Type B pancreatic cell (in vitro differentiated cells): ENCODE measurements around the gene TOPBP1. TPM values are rescaled to one million over a fixed set of nuclear protein-coding genes. Genes with fewer than 3 reads are reported as not detected.

ENCODE experiments used
- DNase-seq: peaks from one replicate; pipeline ENCODE4 v3.0.0; 2021; ENCODE audit warnings: mixed read lengths; ENCODE audit not compliant: unreplicated experiment; ENCODE audit errors: extremely low spot score
- H3K27ac Mint-ChIP-seq: 2 replicates; pipeline ENCODE4 v1.8.0; 2021; ENCODE audit warnings: mild to moderate bottlenecking, mixed read lengths
- H3K27me3 Mint-ChIP-seq: 2 replicates; pipeline ENCODE4 v1.8.0; 2021; ENCODE audit warnings: mixed read lengths
- H3K36me3 Mint-ChIP-seq: 2 replicates; pipeline ENCODE4 v1.8.0; 2021; ENCODE audit warnings: mixed read lengths
- H3K4me1 Mint-ChIP-seq: one replicate; pipeline ENCODE4 v1.8.0; 2021; ENCODE audit warnings: mixed read lengths; ENCODE audit not compliant: unreplicated experiment
- H3K4me3 Mint-ChIP-seq: 2 replicates; pipeline ENCODE4 v1.8.0; 2021; ENCODE audit warnings: mild to moderate bottlenecking, mixed read lengths
- H3K9me3 Mint-ChIP-seq: 2 replicates; pipeline ENCODE4 v1.8.0; 2021; ENCODE audit warnings: mixed read lengths
- total RNA-seq: library from RNA; stranded (reverse); gene quantifications from 2 replicates; pipeline ENCODE4 v1.2.1, GENCODE V29; 2021; ENCODE audit warnings: low replicate concordance
- TF ChIP-seq, protein P1 (sequence below): fragments of 200-600 bp; sonication (generic); conservative IDR thresholded peaks from 2 replicates; pipeline ENCODE4 v1.5.0; 2021; ENCODE audit warnings: antibody characterized with exemption, mild to moderate bottlenecking

The TOPBP1 gene
- total RNA-seq, 1 donor from 2014 or later, result 44.4 TPM

DNA sequence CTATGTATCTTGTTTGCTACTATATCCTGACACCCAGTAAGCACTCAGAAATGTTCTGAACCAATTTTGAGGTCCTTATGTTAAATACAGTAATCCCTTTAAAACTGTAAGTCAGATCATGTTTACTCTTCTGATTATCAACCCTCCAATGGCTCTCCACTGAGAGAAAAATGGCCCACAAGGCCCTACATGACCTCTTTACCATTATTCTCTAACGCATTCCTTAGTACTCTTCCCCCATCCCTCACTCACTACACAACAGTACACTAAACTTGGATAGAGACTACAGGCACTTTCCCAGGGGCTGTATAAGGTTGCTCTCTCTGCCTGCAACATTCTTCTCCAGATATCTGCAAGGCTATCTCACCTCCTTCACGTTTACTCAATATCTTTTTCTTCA, 1.9 kb downstream of the TOPBP1 start:
- H3K27ac Mint-ChIP-seq, result no peak overlapping the region
- no peaks in the 10 kb centered on the region for H3K9me3 Mint-ChIP-seq
- H3K4me3 Mint-ChIP-seq, result peak overlapping the region; percentile 91
- peaks cover 26% of the 10 kb centered on the region for H3K4me1 Mint-ChIP-seq
- no peak for DNase-seq
- peaks cover 20% of the 10 kb centered on the region for H3K36me3 Mint-ChIP-seq
- TF ChIP-seq, protein P1, sequence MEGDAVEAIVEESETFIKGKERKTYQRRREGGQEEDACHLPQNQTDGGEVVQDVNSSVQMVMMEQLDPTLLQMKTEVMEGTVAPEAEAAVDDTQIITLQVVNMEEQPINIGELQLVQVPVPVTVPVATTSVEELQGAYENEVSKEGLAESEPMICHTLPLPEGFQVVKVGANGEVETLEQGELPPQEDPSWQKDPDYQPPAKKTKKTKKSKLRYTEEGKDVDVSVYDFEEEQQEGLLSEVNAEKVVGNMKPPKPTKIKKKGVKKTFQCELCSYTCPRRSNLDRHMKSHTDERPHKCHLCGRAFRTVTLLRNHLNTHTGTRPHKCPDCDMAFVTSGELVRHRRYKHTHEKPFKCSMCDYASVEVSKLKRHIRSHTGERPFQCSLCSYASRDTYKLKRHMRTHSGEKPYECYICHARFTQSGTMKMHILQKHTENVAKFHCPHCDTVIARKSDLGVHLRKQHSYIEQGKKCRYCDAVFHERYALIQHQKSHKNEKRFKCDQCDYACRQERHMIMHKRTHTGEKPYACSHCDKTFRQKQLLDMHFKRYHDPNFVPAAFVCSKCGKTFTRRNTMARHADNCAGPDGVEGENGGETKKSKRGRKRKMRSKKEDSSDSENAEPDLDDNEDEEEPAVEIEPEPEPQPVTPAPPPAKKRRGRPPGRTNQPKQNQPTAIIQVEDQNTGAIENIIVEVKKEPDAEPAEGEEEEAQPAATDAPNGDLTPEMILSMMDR, result no peak
- no peaks in the 10 kb centered on the region for H3K27me3 Mint-ChIP-seq

DNA sequence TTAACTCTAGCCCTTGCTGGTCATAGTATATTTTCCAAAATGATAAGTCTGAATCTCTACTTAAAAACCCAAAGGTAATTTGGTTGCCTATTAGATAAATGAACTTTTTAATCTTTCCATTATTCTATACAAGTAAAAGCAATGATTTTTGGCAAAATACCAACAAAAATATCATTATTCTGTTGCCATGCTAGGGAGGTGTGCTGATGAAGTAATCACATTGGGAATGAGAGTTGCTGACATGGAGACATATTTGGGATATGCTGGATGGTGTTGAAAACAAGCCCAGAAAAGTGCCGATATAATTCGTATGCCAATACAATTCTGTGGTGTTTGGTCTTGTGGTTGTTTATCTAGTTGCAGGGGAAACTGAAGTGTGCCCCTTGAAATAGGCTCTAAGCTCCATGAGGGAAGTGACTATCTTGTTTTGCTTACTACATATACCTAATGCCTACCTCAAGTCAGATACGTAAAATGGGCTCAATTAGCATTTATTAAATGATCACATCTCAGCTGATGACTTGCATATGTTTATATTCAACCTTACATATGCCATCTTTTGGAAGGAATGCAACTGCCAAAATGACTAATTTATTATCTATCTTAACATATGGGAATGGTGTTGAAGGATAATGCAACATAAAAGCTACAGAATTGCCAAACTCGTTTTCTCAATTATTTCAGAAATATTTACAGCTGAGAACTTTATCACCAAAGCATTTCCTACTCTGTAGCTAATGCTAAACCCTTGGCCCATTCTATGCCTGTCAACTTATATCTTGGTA, 5.8 kb downstream of the TOPBP1 start:
- Mint-ChIP-seq H3K27me3 (no peaks in the 10 kb centered on the region), H3K36me3 (peaks cover 26% of the 10 kb centered on the region), H3K4me3 (no peak overlapping the region), H3K4me1 (peaks cover 8% of the 10 kb centered on the region), H3K27ac (no peak overlapping the region), H3K9me3 (no peaks in the 10 kb centered on the region)
- TF ChIP-seq, protein P1, result no peak
- no peak for DNase-seq

DNA sequence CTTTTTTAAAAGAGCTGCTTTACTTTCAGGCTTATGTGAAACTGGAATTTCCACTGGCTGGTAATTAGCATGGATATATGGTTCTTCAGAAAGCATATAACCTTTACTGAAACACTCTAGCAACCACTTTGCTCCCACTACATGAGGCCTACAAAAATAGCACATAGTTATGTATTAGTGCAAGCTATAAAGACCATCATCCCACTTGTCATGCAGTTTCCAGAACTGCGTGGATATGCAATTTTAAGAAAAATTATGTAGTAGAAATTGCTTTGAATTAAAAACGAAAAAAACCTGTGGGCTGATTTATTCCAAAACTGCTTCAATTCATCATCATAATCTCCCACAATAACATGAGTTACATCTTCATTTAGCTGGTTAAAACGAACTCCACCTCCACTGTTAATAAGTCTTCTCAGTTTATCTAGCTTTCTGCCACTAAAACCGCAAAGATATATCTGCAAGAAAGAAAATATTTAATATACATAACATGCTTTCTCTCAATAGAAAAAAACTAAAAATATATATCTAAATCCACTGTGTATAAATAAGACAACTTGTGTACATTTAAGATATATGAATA, 12.2 kb downstream of the TOPBP1 start:
- Mint-ChIP-seq H3K27me3 (no peaks in the 10 kb centered on the region), H3K9me3 (no peaks in the 10 kb centered on the region), H3K4me1 (no peaks in the 10 kb centered on the region), H3K27ac (no peak overlapping the region), H3K36me3 (peaks cover 24% of the 10 kb centered on the region), H3K4me3 (no peak overlapping the region)
- TF ChIP-seq, protein P1, result no peak
- DNase-seq, result no peak

DNA sequence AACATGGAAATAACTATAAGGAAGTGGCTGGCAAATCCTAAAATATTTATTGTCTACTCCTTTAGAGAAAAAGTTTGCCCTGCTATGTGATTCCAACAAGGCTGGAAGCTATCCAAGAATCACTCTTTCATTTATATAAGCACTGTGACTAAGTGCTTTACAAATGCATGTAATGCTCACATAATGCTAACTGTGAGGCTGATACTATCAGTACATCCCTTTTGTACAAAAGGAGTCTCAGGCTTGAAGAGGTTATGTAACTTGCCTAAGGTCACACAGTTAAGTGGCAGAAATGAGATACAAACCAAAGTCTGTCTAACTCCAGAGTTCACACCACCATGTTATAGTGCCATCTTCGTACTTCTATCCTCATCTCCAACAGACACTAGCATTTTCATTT, 17.0 kb downstream of the TOPBP1 start:
- peaks cover 26% of the 10 kb centered on the region for H3K36me3 Mint-ChIP-seq
- no peaks in the 10 kb centered on the region for H3K9me3 Mint-ChIP-seq
- H3K27ac Mint-ChIP-seq, result no peak overlapping the region
- no peaks in the 10 kb centered on the region for H3K4me1 Mint-ChIP-seq
- no peak overlapping the region for H3K4me3 Mint-ChIP-seq
- TF ChIP-seq, protein P1, result no peak
- H3K27me3 Mint-ChIP-seq, result no peaks in the 10 kb centered on the region
- DNase-seq, result no peak

DNA sequence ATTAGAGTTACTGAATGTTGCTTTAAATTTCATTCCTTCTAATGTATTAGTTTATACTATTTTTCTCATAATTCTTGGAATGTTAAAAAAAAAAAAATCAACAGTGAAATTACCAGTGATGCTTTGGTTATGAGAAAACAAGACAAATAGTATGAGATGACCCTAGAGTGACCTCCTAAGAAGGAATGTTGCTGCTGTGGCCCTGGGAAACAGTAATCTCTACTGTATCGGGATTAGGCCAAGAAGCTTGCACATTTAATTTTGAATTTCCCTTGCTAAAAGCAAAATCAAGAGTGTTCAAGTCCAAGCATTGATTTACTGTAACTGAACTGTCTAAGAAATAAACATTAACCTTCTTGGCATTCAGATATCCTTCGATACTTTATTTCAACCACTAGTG, 18.1 kb downstream of the TOPBP1 start:
- H3K36me3 Mint-ChIP-seq, result peaks cover 38% of the 10 kb centered on the region
- no peak overlapping the region for H3K4me3 Mint-ChIP-seq
- no peaks in the 10 kb centered on the region for H3K9me3 Mint-ChIP-seq
- H3K27ac Mint-ChIP-seq, result no peak overlapping the region
- TF ChIP-seq, protein P1, result no peak
- H3K4me1 Mint-ChIP-seq, result no peaks in the 10 kb centered on the region
- no peak for DNase-seq
- H3K27me3 Mint-ChIP-seq, result no peaks in the 10 kb centered on the region
